ENCODE results near the gene GLB1L. TPM values are rescaled to one million over a fixed set of nuclear protein-coding genes. Genes with fewer than 3 reads are reported as not detected.

GLB1L gene
- total RNA-seq, 2 experiments from 2014 or later, result 4.8 to 4.9 TPM

DNA sequence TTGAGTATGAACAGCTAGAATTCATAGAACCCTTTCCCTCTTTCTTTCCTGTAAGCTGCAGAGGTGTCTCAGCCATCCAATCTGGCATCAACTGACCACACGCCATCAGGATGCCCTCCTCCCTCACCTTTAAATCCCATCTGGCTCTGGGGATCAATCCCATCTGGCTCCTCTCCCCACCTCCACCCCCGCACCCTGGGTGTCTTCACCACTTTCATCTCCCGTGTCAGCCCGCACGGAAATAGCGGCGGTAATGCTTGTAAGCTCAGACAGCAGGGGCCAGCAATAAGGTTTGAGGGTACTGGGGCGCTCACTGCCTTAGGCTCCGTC is 7.3 kb upstream of the GLB1L start:
- Mint-ChIP-seq H3K9me3 (no peaks in the 10 kb centered on the region), H3K27ac (peak overlapping the region; percentile 97), H3K36me3 (peaks cover 51% of the 10 kb centered on the region), H3K4me1 (ENCODE audit: low read depth) (peaks cover 64% of the 10 kb centered on the region), H3K27me3 (no peaks in the 10 kb centered on the region), H3K4me3 (peak overlapping the region; percentile 86)
- intact Hi-C loops (cut with micrococcal nuclease), result loop anchor here (10.0 kb wide), 1 partner anchor 598 kb away; the partner anchor contains the start of genes BCS1L and ZNF142
- POLR2A ChIA-PET, result interaction anchor here (0.7 to 4.7 kb wide), 11 partner anchors 7 to 848 kb away, joined by 4 to 85 read pairs (median 8); partner anchors contain the start of genes ABCB6, ANKZF1, ATG9A and CNPPD1
- CTCF ChIA-PET, result interaction anchor here (0.5 to 8.2 kb wide), 8 partner anchors 14 to 1085 kb away, joined by 3 to 95 read pairs (median 4); partner anchors contain the start of genes ANKZF1, ATG9A and DNAJB2
- DNase-seq, result no peak

GRCh38 chr2:219252084-219252483 is 6.8 kb upstream of the GLB1L start:
- POLR2A ChIA-PET, result interaction anchor here (1.1 to 4.7 kb wide), 6 partner anchors 12 to 76 kb away, joined by 4 to 85 read pairs (median 8); partner anchors contain the start of genes ANKZF1, ATG9A, CNPPD1 and DNAJB2
- intact Hi-C loops (cut with micrococcal nuclease), result loop anchor here (10.0 kb wide), 1 partner anchor 597 kb away; the partner anchor contains the start of genes BCS1L and ZNF142
- peaks cover 68% of the 10 kb centered on the region for H3K4me1 Mint-ChIP-seq (ENCODE audit: low read depth)
- H3K9me3 Mint-ChIP-seq, result no peaks in the 10 kb centered on the region
- H3K4me3 Mint-ChIP-seq, result peak overlapping the region; percentile 86
- H3K27me3 Mint-ChIP-seq, result no peaks in the 10 kb centered on the region
- peak overlapping the region; percentile 97 for H3K27ac Mint-ChIP-seq
- H3K36me3 Mint-ChIP-seq, result peaks cover 54% of the 10 kb centered on the region
- peak; percentile 57 for DNase-seq
- CTCF ChIA-PET, result interaction anchor here (0.9 to 8.2 kb wide), 6 partner anchors 10 to 137 kb away, joined by 3 to 95 read pairs (median 4); partner anchors contain the start of gene DNAJB2

DNA sequence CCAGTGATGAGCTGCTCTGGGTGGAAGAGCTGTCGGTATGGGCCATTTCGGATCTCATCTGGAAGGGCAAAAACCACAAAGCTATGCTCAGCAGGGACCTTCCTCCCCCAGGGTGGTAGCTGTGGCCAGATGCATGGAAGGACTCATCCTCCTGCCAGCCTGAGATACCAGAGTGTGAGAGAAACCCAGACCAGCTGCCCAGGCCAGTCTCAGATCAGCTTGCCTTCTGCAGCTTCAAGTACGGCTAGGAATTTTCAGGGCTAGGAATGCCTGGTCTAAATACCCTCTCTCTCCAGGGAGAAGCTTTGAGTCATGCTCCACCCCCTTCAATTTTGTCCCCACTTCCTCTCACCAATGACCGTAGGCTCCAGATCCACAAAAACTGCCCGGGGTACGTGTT is 6.4 kb upstream of the GLB1L start:
- DNase-seq, result no peak
- H3K27ac Mint-ChIP-seq, result peak overlapping the region; percentile 97
- intact Hi-C loops (cut with micrococcal nuclease), result loop anchor here (10.0 kb wide), 1 partner anchor 597 kb away; the partner anchor contains the start of genes BCS1L and ZNF142
- POLR2A ChIA-PET, result interaction anchor here (0.9 to 4.7 kb wide), 6 partner anchors 12 to 75 kb away, joined by 4 to 85 read pairs (median 8); partner anchors contain the start of genes ANKZF1, ATG9A, CNPPD1 and DNAJB2
- H3K27me3 Mint-ChIP-seq, result no peaks in the 10 kb centered on the region
- peak overlapping the region; percentile 86 for H3K4me3 Mint-ChIP-seq
- H3K4me1 Mint-ChIP-seq (ENCODE audit: low read depth), result peaks cover 73% of the 10 kb centered on the region
- H3K36me3 Mint-ChIP-seq, result peaks cover 57% of the 10 kb centered on the region
- H3K9me3 Mint-ChIP-seq, result no peaks in the 10 kb centered on the region
- CTCF ChIA-PET, result interaction anchor here (0.9 to 8.2 kb wide), 6 partner anchors 11 to 92 kb away, joined by 3 to 95 read pairs (median 4); partner anchors contain the start of gene DNAJB2

GRCh38 chr2:219250049-219250781 is 5.0 kb upstream of the GLB1L start:
- Mint-ChIP-seq H3K27me3 (no peaks in the 10 kb centered on the region), H3K36me3 (peaks cover 60% of the 10 kb centered on the region), H3K9me3 (no peaks in the 10 kb centered on the region), H3K4me3 (peak overlapping the region; percentile 68), H3K4me1 (ENCODE audit: low read depth) (peaks cover 74% of the 10 kb centered on the region), H3K27ac (peak overlapping the region; percentile 98)
- intact Hi-C loops (cut with micrococcal nuclease), result loop anchor here (10.0 kb wide), 1 partner anchor 595 kb away; the partner anchor contains the start of genes BCS1L and ZNF142
- DNase-seq, result no peak
- POLR2A ChIA-PET, result interaction anchor here (1.6 to 3.3 kb wide), 5 partner anchors 20 to 44 kb away, joined by 3 to 32 read pairs (median 12); partner anchors contain the start of genes ABCB6, ANKZF1, ATG9A and DNAJB2
- CTCF ChIA-PET, result interaction anchor here (1.0 to 6.8 kb wide), 6 partner anchors 28 to 192 kb away, joined by 3 to 51 read pairs (median 7); partner anchors contain the start of gene DNAJB2

GRCh38 chr2:219249203-219249980 is 4.1 kb upstream of the GLB1L start:
- peaks cover 60% of the 10 kb centered on the region for H3K36me3 Mint-ChIP-seq
- peak; percentile 62 for DNase-seq
- H3K9me3 Mint-ChIP-seq, result no peaks in the 10 kb centered on the region
- intact Hi-C loops (cut with micrococcal nuclease), result loop anchor here (5.0 kb wide), 1 partner anchor 852 kb away; the partner anchor contains the start of gene CTDSP1
- H3K27me3 Mint-ChIP-seq, result no peaks in the 10 kb centered on the region
- peak overlapping the region; percentile 68 for H3K4me3 Mint-ChIP-seq
- ChIA-PET POLR2A (interaction anchor here (1.0 to 3.3 kb wide), 6 partner anchors 20 to 43 kb away, joined by 3 to 32 read pairs (median 8); partner anchors contain the start of genes ABCB6, ANKZF1, ATG9A and DNAJB2), CTCF (interaction anchor here (1.0 to 6.8 kb wide), 11 partner anchors 20 to 191 kb away, joined by 3 to 51 read pairs (median 4); partner anchors contain the start of genes ANKZF1, ATG9A, CNPPD1 and DNAJB2)
- H3K4me1 Mint-ChIP-seq (ENCODE audit: low read depth), result peaks cover 75% of the 10 kb centered on the region
- H3K27ac Mint-ChIP-seq, result peak overlapping the region; percentile 98

- ChIA-PET POLR2A (interaction anchor here (1.0 to 3.3 kb wide), 5 partner anchors 19 to 30 kb away, joined by 3 to 32 read pairs (median 12); partner anchors contain the start of genes ABCB6, ANKZF1, ATG9A and DNAJB2), CTCF (interaction anchor here (1.0 to 6.8 kb wide), 10 partner anchors 19 to 190 kb away, joined by 3 to 51 read pairs (median 4); partner anchors contain the start of genes ANKZF1, ATG9A, CNPPD1 and DNAJB2)
- intact Hi-C loops (cut with micrococcal nuclease), result loop anchor here (5.0 kb wide), 1 partner anchor 852 kb away; the partner anchor contains the start of gene CTDSP1
- peak overlapping the region; percentile 68 for H3K4me3 Mint-ChIP-seq
- H3K9me3 Mint-ChIP-seq, result no peaks in the 10 kb centered on the region
- peaks cover 80% of the 10 kb centered on the region for H3K4me1 Mint-ChIP-seq (ENCODE audit: low read depth)
- H3K27me3 Mint-ChIP-seq, result no peaks in the 10 kb centered on the region
- peaks cover 60% of the 10 kb centered on the region for H3K36me3 Mint-ChIP-seq
- DNase-seq, result no peak
- peak overlapping the region; percentile 98 for H3K27ac Mint-ChIP-seq
Observed at GRCh38 chr2:219248845-219249202, 3.6 kb upstream of the GLB1L start.

DNA sequence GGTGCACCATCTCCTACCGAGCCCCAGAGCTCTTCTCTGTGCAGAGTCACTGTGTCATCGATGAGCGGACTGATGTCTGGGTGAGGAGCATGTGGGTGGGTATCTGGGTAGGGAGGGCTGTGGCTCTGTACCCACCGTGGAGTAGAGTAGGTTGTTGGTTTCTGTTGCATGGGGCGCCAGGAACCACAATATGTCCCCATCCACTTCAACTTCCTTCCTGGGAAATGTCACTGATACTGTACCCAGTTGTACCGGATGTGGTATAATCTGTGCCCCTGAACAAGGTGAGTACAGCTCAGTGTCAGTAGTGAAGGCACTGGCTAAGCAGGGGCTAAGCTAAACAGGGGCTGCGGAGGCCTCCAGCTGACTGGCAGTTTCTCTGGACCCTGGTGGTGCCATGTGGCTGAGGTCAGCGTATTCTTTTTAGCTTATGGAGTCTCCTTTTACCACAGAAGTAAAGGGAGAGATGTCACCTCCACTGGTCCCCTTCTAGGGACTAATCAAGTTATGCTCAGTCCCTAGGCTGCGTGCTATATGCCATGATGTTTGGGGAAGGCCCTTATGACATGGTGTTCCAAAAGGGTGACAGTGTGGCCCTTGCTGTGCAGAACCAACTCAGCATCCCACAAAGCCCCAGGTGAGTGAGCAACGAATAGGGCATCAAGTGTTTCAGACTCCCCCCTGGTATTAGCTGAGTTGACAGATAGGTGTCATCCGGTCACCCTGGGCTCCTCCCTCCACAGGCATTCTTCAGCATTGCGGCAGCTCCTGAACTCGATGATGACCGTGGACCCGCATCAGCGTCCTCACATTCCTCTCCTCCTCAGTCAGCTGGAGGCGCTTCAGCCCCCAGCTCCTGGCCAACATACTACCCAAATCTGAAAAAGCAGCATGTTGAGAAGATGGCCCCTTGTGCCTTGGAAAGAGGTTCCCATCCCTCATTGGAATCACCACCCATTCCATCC is 2.7 kb upstream of the GLB1L start:
- peak; percentile 83 for DNase-seq
- peak overlapping the region; percentile 98 for H3K27ac Mint-ChIP-seq
- POLR2A ChIA-PET, result interaction anchor here (1.6 to 3.3 kb wide), 3 partner anchors 18 to 31 kb away, joined by 9 to 32 read pairs (median 15); partner anchors contain the start of genes ABCB6, ANKZF1, ATG9A and DNAJB2
- H3K4me1 Mint-ChIP-seq (ENCODE audit: low read depth), result peaks cover 85% of the 10 kb centered on the region
- intact Hi-C loops (cut with micrococcal nuclease), result loop anchor here (1.0 to 5.0 kb wide), 2 partner anchors 31 to 851 kb away; partner anchors contain the start of genes CTDSP1 and DNAJB2
- H3K4me3 Mint-ChIP-seq, result peak overlapping the region; percentile 57
- H3K36me3 Mint-ChIP-seq, result peaks cover 60% of the 10 kb centered on the region
- H3K9me3 Mint-ChIP-seq, result no peaks in the 10 kb centered on the region
- H3K27me3 Mint-ChIP-seq, result no peaks in the 10 kb centered on the region
- CTCF ChIA-PET, result interaction anchor here (0.7 to 6.8 kb wide), 8 partner anchors 18 to 144 kb away, joined by 3 to 51 read pairs (median 6); partner anchors contain the start of genes ANKZF1, ATG9A, CNPPD1 and DNAJB2

DNA sequence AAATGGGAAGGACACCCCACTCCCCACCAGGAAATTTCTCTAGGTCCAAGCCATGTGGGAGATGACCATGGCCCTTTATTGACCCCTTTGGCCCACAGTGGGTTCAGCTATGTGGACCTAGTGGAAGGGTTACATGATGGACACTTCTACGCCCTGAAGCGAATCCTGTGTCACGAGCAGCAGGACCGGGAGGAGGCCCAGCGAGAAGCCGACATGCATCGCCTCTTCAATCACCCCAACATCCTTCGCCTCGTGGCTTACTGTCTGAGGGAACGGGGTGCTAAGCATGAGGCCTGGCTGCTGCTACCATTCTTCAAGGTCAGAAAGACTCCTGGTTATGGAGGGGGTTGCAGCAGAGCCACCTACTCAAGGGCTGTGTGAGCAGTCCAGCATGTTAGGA is 1.3 kb upstream of the GLB1L start:
- Mint-ChIP-seq H3K36me3 (peaks cover 47% of the 10 kb centered on the region), H3K9me3 (no peaks in the 10 kb centered on the region), H3K27me3 (no peaks in the 10 kb centered on the region), H3K27ac (peak overlapping the region; percentile 98), H3K4me3 (peak overlapping the region; percentile 98), H3K4me1 (ENCODE audit: low read depth) (peaks cover 74% of the 10 kb centered on the region)
- ChIA-PET POLR2A (interaction anchor here (2.2 to 2.6 kb wide), 2 partner anchors 8 to 33 kb away, joined by 22 to 43 read pairs; partner anchors contain the start of genes DNAJB2, TUBA4A and TUBA4B), CTCF (interaction anchor here (2.2 to 6.8 kb wide), 3 partner anchors 9 to 48 kb away, joined by 9 to 51 read pairs (median 19); partner anchors contain the start of genes DNAJB2 and TUBA4A)
- intact Hi-C loops (cut with micrococcal nuclease), result loop anchor here (5.0 kb wide), 1 partner anchor 849 kb away; the partner anchor contains the start of gene CTDSP1
- no peak for DNase-seq

- ChIA-PET CTCF (interaction anchor here (0.9 to 6.8 kb wide), 8 partner anchors 9 to 91 kb away, joined by 3 to 51 read pairs (median 7); partner anchors contain the start of genes ANKZF1, ATG9A, CNPPD1 and DNAJB2), POLR2A (interaction anchor here (0.7 to 2.6 kb wide), 7 partner anchors 8 to 49 kb away, joined by 3 to 43 read pairs (median 9); partner anchors contain the start of genes ANKZF1, ATG9A, DNAJB2 and TUBA4A)
- peak overlapping the region; percentile 98 for H3K4me3 Mint-ChIP-seq
- peak; percentile 40 for DNase-seq
- no peaks in the 10 kb centered on the region for H3K9me3 Mint-ChIP-seq
- H3K4me1 Mint-ChIP-seq (ENCODE audit: low read depth), result peaks cover 67% of the 10 kb centered on the region
- intact Hi-C loops (cut with micrococcal nuclease), result loop anchor here (1.0 to 5.0 kb wide), 4 partner anchors 7 to 849 kb away; partner anchors contain the start of genes ANKZF1, ATG9A, CTDSP1 and NHEJ1
- H3K36me3 Mint-ChIP-seq, result peaks cover 40% of the 10 kb centered on the region
- no peaks in the 10 kb centered on the region for H3K27me3 Mint-ChIP-seq
- peak overlapping the region; percentile 98 for H3K27ac Mint-ChIP-seq
Observed at GRCh38 chr2:219245899-219246230, 621 bp upstream of the GLB1L start.
